ENCODE results near the gene RAB3GAP2.
"Not testable (repeated sequence)": the region's sequence is repeated elsewhere in the genome, so short reads cannot be mapped to it uniquely, and the experiment has no call there.

RAB3GAP2 gene
- total RNA-seq = 107 to 136 (median 130) reads per million in 4 experiments

GRCh38 chr1:220272047-220272840, at the start of gene RAB3GAP2:
Gene RAB3GAP2, minus strand, starts transcription at chr1:220272453. Its CDS starts 116 bp downstream, at chr1:220272337.
- DNase-seq = peak; percentile 96

- DNase-seq = no peak
Measured at GRCh38 chr1:220321758-220322157, 49.5 kb upstream of the RAB3GAP2 start.

GRCh38 chr1:220320709-220321108, 48.5 kb upstream of the RAB3GAP2 start:
- DNase-seq = no peak

- DNase-seq = no peak
Measured at GRCh38 chr1:220318673-220319072, 46.4 kb upstream of the RAB3GAP2 start.

GRCh38 chr1:220317161-220317560, 44.9 kb upstream of the RAB3GAP2 start:
- DNase-seq = no peak

- no peak for DNase-seq
Measured at GRCh38 chr1:220316305-220316704, 44.1 kb upstream of the RAB3GAP2 start.

- DNase-seq = no peak
Measured at GRCh38 chr1:220315070-220315839, 43.0 kb upstream of the RAB3GAP2 start.

- no peak for DNase-seq
Measured at GRCh38 chr1:220313576-220313975, 41.3 kb upstream of the RAB3GAP2 start.

- not testable (repeated sequence) for DNase-seq
Measured at GRCh38 chr1:220310147-220310546, 37.9 kb upstream of the RAB3GAP2 start.

GRCh38 chr1:220307607-220308006, 35.4 kb upstream of the RAB3GAP2 start:
- no peak for DNase-seq

GRCh38 chr1:220306339-220306738, 34.1 kb upstream of the RAB3GAP2 start:
- DNase-seq = no peak

- DNase-seq = no peak
Measured at GRCh38 chr1:220303871-220304270, 31.6 kb upstream of the RAB3GAP2 start.

- DNase-seq = no peak
Measured at GRCh38 chr1:220301630-220302029, 29.4 kb upstream of the RAB3GAP2 start.

- no peak for DNase-seq
Measured at GRCh38 chr1:220300442-220301121, 28.3 kb upstream of the RAB3GAP2 start.

GRCh38 chr1:220299337-220299736, 27.1 kb upstream of the RAB3GAP2 start:
- no peak for DNase-seq

GRCh38 chr1:220298470-220299205, 26.4 kb upstream of the RAB3GAP2 start:
- no peak for DNase-seq

GRCh38 chr1:220296981-220297380, 24.7 kb upstream of the RAB3GAP2 start:
- no peak for DNase-seq

GRCh38 chr1:220294846-220295301, 22.6 kb upstream of the RAB3GAP2 start:
- DNase-seq = no peak

GRCh38 chr1:220291580-220291979, 19.3 kb upstream of the RAB3GAP2 start:
- no peak for DNase-seq

GRCh38 chr1:220290140-220290761, 18.0 kb upstream of the RAB3GAP2 start:
- no peak for DNase-seq

- DNase-seq = no peak
Measured at GRCh38 chr1:220287129-220287528, 14.9 kb upstream of the RAB3GAP2 start.

- DNase-seq = no peak
Measured at GRCh38 chr1:220283625-220284024, 11.4 kb upstream of the RAB3GAP2 start.

Measured in effector CD8-positive, alpha-beta T cell (primary cell).